Progenitor cell of endocrine pancreas (in vitro differentiated cells): Measurements from ENCODE around the gene NT5C. TPM values are rescaled to one million over a fixed set of nuclear protein-coding genes. Genes with fewer than 3 reads are reported as not detected.

Experiments used
- DNase-seq: peaks from one replicate; pipeline ENCODE4 v3.0.0; 2021; ENCODE audit warnings: low spot score; ENCODE audit not compliant: unreplicated experiment
- H3K27ac Mint-ChIP-seq: 2 replicates; pipeline ENCODE4 v1.8.0; 2021; ENCODE audit warnings: mild to moderate bottlenecking, moderate library complexity, mixed read lengths
- H3K27me3 Mint-ChIP-seq: 2 replicates; pipeline ENCODE4 v1.8.0; 2021; ENCODE audit warnings: mixed read lengths
- H3K36me3 Mint-ChIP-seq: 2 replicates; pipeline ENCODE4 v1.8.0; 2022; ENCODE audit warnings: mixed read lengths; ENCODE audit not compliant: insufficient read depth
- H3K4me1 Mint-ChIP-seq: 2 replicates; pipeline ENCODE4 v1.8.0; 2021; ENCODE audit warnings: low read depth, mixed read lengths
- H3K4me3 Mint-ChIP-seq: 2 replicates; pipeline ENCODE4 v1.8.0; 2021; ENCODE audit warnings: low read depth, mild to moderate bottlenecking, moderate library complexity, mixed read lengths
- H3K9me3 Mint-ChIP-seq: 2 replicates; pipeline ENCODE4 v1.8.0; 2021; ENCODE audit warnings: low read depth, mixed read lengths
- CTCF ChIP-seq: fragments of 200-600 bp; sonication (generic); IDR thresholded peaks from one replicate; pipeline ENCODE4 v1.5.0; 2021; ENCODE audit warnings: antibody characterized with exemption, mild to moderate bottlenecking; ENCODE audit not compliant: unreplicated experiment
- total RNA-seq: library from RNA; stranded (reverse); gene quantifications from 2 replicates; pipeline ENCODE4 v1.2.1, GENCODE V29; 2021

NT5C gene
- total RNA-seq, 1 donor from 2014 or later, result 58.8 TPM

- H3K4me1 Mint-ChIP-seq, result peaks cover 18% of the 10 kb centered on the region
- TF ChIP-seq CTCF, result no peak
Observed at GRCh38 chr17:75091855-75092327, 39.7 kb downstream of the NT5C start.

GRCh38 chr17:75090871-75091854 lies 40.4 kb downstream of the NT5C start:
- Mint-ChIP-seq H3K4me1 (peaks cover 23% of the 10 kb centered on the region), H3K9me3 (no peaks in the 10 kb centered on the region), H3K36me3 (no peaks in the 10 kb centered on the region), H3K27ac (peak overlapping the region; percentile 13), H3K27me3 (no peaks in the 10 kb centered on the region), H3K4me3 (no peak overlapping the region)
- no peak for DNase-seq
- no peak for TF ChIP-seq CTCF

More at GRCh38 chr17:75091855-75092327, 39.7 kb downstream of the NT5C start:
- H3K27me3 Mint-ChIP-seq, result no peaks in the 10 kb centered on the region
- no peaks in the 10 kb centered on the region for H3K9me3 Mint-ChIP-seq
- H3K4me3 Mint-ChIP-seq, result peak overlapping the region; percentile 23
- no peak overlapping the region for H3K27ac Mint-ChIP-seq
- DNase-seq, result no peak
- no peaks in the 10 kb centered on the region for H3K36me3 Mint-ChIP-seq

- no peaks in the 10 kb centered on the region for H3K9me3 Mint-ChIP-seq
- peak overlapping the region; percentile 81 for H3K4me3 Mint-ChIP-seq
- no peak overlapping the region for H3K27ac Mint-ChIP-seq
- H3K27me3 Mint-ChIP-seq, result no peaks in the 10 kb centered on the region
- H3K36me3 Mint-ChIP-seq, result no peaks in the 10 kb centered on the region
- no peak for DNase-seq
- TF ChIP-seq CTCF, result no peak
- H3K4me1 Mint-ChIP-seq, result peaks cover 21% of the 10 kb centered on the region
Observed at GRCh38 chr17:75088465-75089417, 42.8 kb downstream of the NT5C start.

GRCh38 chr17:75087558-75088453 lies 43.7 kb downstream of the NT5C start, which contains the start of gene SLC16A5:
TSS of gene SLC16A5 (plus strand) at chr17:75087954. CDS start at chr17:75093637, 5,683 bp downstream.
- Mint-ChIP-seq H3K27me3 (no peaks in the 10 kb centered on the region), H3K27ac (peak within 1 kb of the TSS; percentile 84), H3K4me3 (peak within 1 kb of the TSS; percentile 81), H3K36me3 (no peaks in the 10 kb centered on the region), H3K4me1 (peaks cover 21% of the 10 kb centered on the region), H3K9me3 (no peaks in the 10 kb centered on the region)
- peak; percentile 81 for DNase-seq
- TF ChIP-seq CTCF, result no peak
